CD4-positive, alpha-beta T cell treated with Interleukin-17A for 4 hours (primary cell): ENCODE measurements around the gene RNF138.

Experiments used
- DNase-seq: peaks from one replicate; pipeline ENCODE4 v3.0.0-alpha.2; 2020; ENCODE audit warnings: mixed read lengths

RNF138 gene

GRCh38 chr18:32177530-32177929, 85.9 kb downstream of the RNF138 start:
- DNase-seq, result no peak
